ENCODE measurements around the gene SFI1. TPM values are rescaled to one million over a fixed set of nuclear protein-coding genes. Genes with fewer than 3 reads are reported as not detected.
A peak's percentile ranks its signal among the peaks of the same experiment; 100 is the strongest.
"Not testable (repeated sequence)": the region's sequence is repeated elsewhere in the genome, so short reads cannot be mapped to it uniquely, and the experiment has no call there.

SFI1 gene
- total RNA-seq, 2 experiments from 2014 or later: 174 to 183 TPM

GRCh38 chr22:31530823-31531195, 34.5 kb downstream of the SFI1 start:
- ChIA-PET POLR2A (no interaction called here), CTCF (interaction anchor here (1.1 kb wide), 1 partner anchor 8 kb away, joined by 3 read pairs; no protein-coding TSS in a partner anchor)
- no peaks in the 10 kb centered on the region for H3K9me3 Mint-ChIP-seq
- no peaks in the 10 kb centered on the region for H3K27me3 Mint-ChIP-seq
- peaks cover 51% of the 10 kb centered on the region for H3K36me3 Mint-ChIP-seq (ENCODE audit: low read depth)
- DNase-seq: no peak
- peaks cover 53% of the 10 kb centered on the region for H3K4me1 Mint-ChIP-seq
- no peak overlapping the region for H3K27ac Mint-ChIP-seq
- H3K4me3 Mint-ChIP-seq: no peak overlapping the region

GRCh38 chr22:31532060-31532459, 35.7 kb downstream of the SFI1 start:
- CTCF ChIA-PET: interaction anchor here (0.8 to 1.7 kb wide), 3 partner anchors 11 to 39 kb away, joined by 3 to 9 read pairs (median 5); no protein-coding TSS in a partner anchor
- H3K36me3 Mint-ChIP-seq (ENCODE audit: low read depth): peaks cover 48% of the 10 kb centered on the region
- POLR2A ChIA-PET: no interaction called here

GRCh38 chr22:31533374-31533773, 37.0 kb downstream of the SFI1 start:
- ChIA-PET CTCF (interaction anchor here (0.6 to 1.7 kb wide), 6 partner anchors 11 to 104 kb away, joined by 3 to 9 read pairs (median 3); no protein-coding TSS in a partner anchor), POLR2A (no interaction called here)
- Mint-ChIP-seq H3K9me3 (no peaks in the 10 kb centered on the region), H3K4me1 (peaks cover 59% of the 10 kb centered on the region), H3K4me3 (no peak overlapping the region), H3K36me3 (ENCODE audit: low read depth) (peaks cover 47% of the 10 kb centered on the region), H3K27me3 (no peaks in the 10 kb centered on the region), H3K27ac (peak overlapping the region; percentile 59)
- no peak for DNase-seq

More at GRCh38 chr22:31532060-31532459, 35.7 kb downstream of the SFI1 start:
- H3K27me3 Mint-ChIP-seq: no peaks in the 10 kb centered on the region
- H3K4me3 Mint-ChIP-seq: no peak overlapping the region
- H3K27ac Mint-ChIP-seq: no peak overlapping the region
- H3K4me1 Mint-ChIP-seq: peaks cover 52% of the 10 kb centered on the region
- H3K9me3 Mint-ChIP-seq: no peaks in the 10 kb centered on the region
- DNase-seq: no peak

GRCh38 chr22:31537019-31537535, 40.7 kb downstream of the SFI1 start:
- peaks cover 44% of the 10 kb centered on the region for H3K36me3 Mint-ChIP-seq (ENCODE audit: low read depth)
- ChIA-PET POLR2A (no interaction called here), CTCF (interaction anchor here (0.9 to 1.8 kb wide), 6 partner anchors 10 to 86 kb away, joined by 3 to 4 read pairs (median 4); no protein-coding TSS in a partner anchor)
- peak overlapping the region; percentile 8 for H3K4me3 Mint-ChIP-seq
- DNase-seq: peak; percentile 16
- H3K9me3 Mint-ChIP-seq: no peaks in the 10 kb centered on the region
- H3K4me1 Mint-ChIP-seq: peaks cover 51% of the 10 kb centered on the region
- H3K27me3 Mint-ChIP-seq: no peaks in the 10 kb centered on the region
- H3K27ac Mint-ChIP-seq: peak overlapping the region; percentile 31

GRCh38 chr22:31538815-31539214, 42.5 kb downstream of the SFI1 start:
- H3K27me3 Mint-ChIP-seq: no peaks in the 10 kb centered on the region
- CTCF ChIA-PET: interaction anchor here (0.6 to 1.8 kb wide), 8 partner anchors 8 to 1568 kb away, joined by 3 to 5 read pairs (median 3); no protein-coding TSS in a partner anchor
- H3K9me3 Mint-ChIP-seq: no peaks in the 10 kb centered on the region
- POLR2A ChIA-PET: no interaction called here
- DNase-seq: no peak
- peaks cover 40% of the 10 kb centered on the region for H3K36me3 Mint-ChIP-seq (ENCODE audit: low read depth)
- H3K27ac Mint-ChIP-seq: peak overlapping the region; percentile 50
- no peak overlapping the region for H3K4me3 Mint-ChIP-seq
- peaks cover 35% of the 10 kb centered on the region for H3K4me1 Mint-ChIP-seq

- DNase-seq, H3K27ac Mint-ChIP-seq, H3K9me3 Mint-ChIP-seq, H3K4me3 Mint-ChIP-seq, H3K27me3 Mint-ChIP-seq: not testable (repeated sequence)
- ChIA-PET CTCF (interaction anchor here (1.0 kb wide), 1 partner anchor 17 kb away, joined by 3 read pairs; no protein-coding TSS in a partner anchor), POLR2A (interaction anchor here (0.6 kb wide), 1 partner anchor 9 kb away, joined by 6 read pairs; no protein-coding TSS in a partner anchor)
- peaks cover 33% of the 10 kb centered on the region for H3K36me3 Mint-ChIP-seq (ENCODE audit: low read depth)
- H3K4me1 Mint-ChIP-seq: peaks cover 29% of the 10 kb centered on the region
Measured at GRCh38 chr22:31540166-31540565, 43.8 kb downstream of the SFI1 start.

- H3K27ac Mint-ChIP-seq: no peak overlapping the region
- ChIA-PET POLR2A (no interaction called here), CTCF (no interaction called here)
- DNase-seq: no peak
- H3K4me3 Mint-ChIP-seq: no peak overlapping the region
- H3K27me3 Mint-ChIP-seq: no peaks in the 10 kb centered on the region
- H3K36me3 Mint-ChIP-seq (ENCODE audit: low read depth): peaks cover 29% of the 10 kb centered on the region
- H3K9me3 Mint-ChIP-seq: no peaks in the 10 kb centered on the region
- peaks cover 25% of the 10 kb centered on the region for H3K4me1 Mint-ChIP-seq
Measured at GRCh38 chr22:31540966-31541365, 44.6 kb downstream of the SFI1 start.

GRCh38 chr22:31544481-31545480, 48.4 kb downstream of the SFI1 start:
- Mint-ChIP-seq H3K27ac (no peak overlapping the region), H3K9me3 (no peaks in the 10 kb centered on the region), H3K27me3 (no peaks in the 10 kb centered on the region), H3K4me1 (no peaks in the 10 kb centered on the region), H3K36me3 (ENCODE audit: low read depth) (peaks cover 30% of the 10 kb centered on the region), H3K4me3 (no peak overlapping the region)
- ChIA-PET CTCF (interaction anchor here (1.2 to 2.5 kb wide), 4 partner anchors 12 to 26 kb away, joined by 3 to 9 read pairs (median 6); no protein-coding TSS in a partner anchor), POLR2A (interaction anchor here (0.6 kb wide), 1 partner anchor 1901 kb away, joined by 3 read pairs; no protein-coding TSS in a partner anchor)
- no peak for DNase-seq

GRCh38 chr22:31550871-31551370, 54.6 kb downstream of the SFI1 start:
- H3K36me3 Mint-ChIP-seq (ENCODE audit: low read depth): peaks cover 38% of the 10 kb centered on the region
- H3K27ac Mint-ChIP-seq: no peak overlapping the region
- ChIA-PET POLR2A (no interaction called here), CTCF (no interaction called here)
- H3K4me1 Mint-ChIP-seq: peaks cover 11% of the 10 kb centered on the region
- H3K4me3 Mint-ChIP-seq: no peak overlapping the region
- no peaks in the 10 kb centered on the region for H3K9me3 Mint-ChIP-seq
- DNase-seq: no peak
- H3K27me3 Mint-ChIP-seq: no peaks in the 10 kb centered on the region

GRCh38 chr22:31556627-31557203, 60.4 kb downstream of the SFI1 start:
- H3K36me3 Mint-ChIP-seq (ENCODE audit: low read depth): peaks cover 34% of the 10 kb centered on the region
- H3K4me3 Mint-ChIP-seq: no peak overlapping the region
- H3K9me3 Mint-ChIP-seq: no peaks in the 10 kb centered on the region
- H3K4me1 Mint-ChIP-seq: peaks cover 14% of the 10 kb centered on the region
- H3K27me3 Mint-ChIP-seq: no peaks in the 10 kb centered on the region
- peak; percentile 36 for DNase-seq
- no peak overlapping the region for H3K27ac Mint-ChIP-seq
- POLR2A ChIA-PET: no interaction called here
- CTCF ChIA-PET: interaction anchor here (0.6 to 1.8 kb wide), 9 partner anchors 8 to 353 kb away, joined by 3 to 9 read pairs (median 3); no protein-coding TSS in a partner anchor

- H3K27ac Mint-ChIP-seq, H3K27me3 Mint-ChIP-seq, DNase-seq, H3K9me3 Mint-ChIP-seq, H3K4me3 Mint-ChIP-seq, POLR2A ChIA-PET, CTCF ChIA-PET, H3K4me1 Mint-ChIP-seq: not testable (repeated sequence)
- peaks cover 40% of the 10 kb centered on the region for H3K36me3 Mint-ChIP-seq (ENCODE audit: low read depth)
Measured at GRCh38 chr22:31558546-31558945, 62.2 kb downstream of the SFI1 start.

- Mint-ChIP-seq H3K4me3 (no peak overlapping the region), H3K27me3 (no peaks in the 10 kb centered on the region), H3K36me3 (ENCODE audit: low read depth) (peaks cover 43% of the 10 kb centered on the region), H3K4me1 (peaks cover 5% of the 10 kb centered on the region), H3K9me3 (no peaks in the 10 kb centered on the region), H3K27ac (no peak overlapping the region)
- POLR2A ChIA-PET: no interaction called here
- CTCF ChIA-PET: interaction anchor here (0.7 to 1.7 kb wide), 6 partner anchors 10 to 85 kb away, joined by 4 to 8 read pairs (median 4); no protein-coding TSS in a partner anchor
- peak; percentile 59 for DNase-seq
Measured at GRCh38 chr22:31561238-31561887, 65.0 kb downstream of the SFI1 start.

Data from activated CD4-positive, alpha-beta T cell treated with anti-CD3 and anti-CD28 coated beads, Interleukin-2, amount 10 ng/mL, durations not matched to agents 7 days and 5 days (primary cell).